Measurements from ENCODE around the gene GABRB2. TPM values are rescaled to one million over a fixed set of nuclear protein-coding genes. Genes with fewer than 3 reads are reported as not detected.
A peak's percentile ranks its signal among the peaks of the same experiment; 100 is the strongest.

Gene GABRB2
- total and polyA plus RNA-seq, 2 of the 13 experiments (the other 11 are each of a cell fraction or from before 2014, with no cell fraction given): 0.01 TPM; not detected in 1

GRCh38 chr5:161544350-161544765 lies 2.2 kb downstream of the GABRB2 start (continued):
- TF ChIP-seq SRSF4 (IDR thresholded peaks at IDR 0.05; ENCODE audit: low read depth, low read length, poor library complexity, severe bottlenecking) (no peak), STAG1 (CRISPR knock-in tag; IDR thresholded peaks at IDR 0.05) (peak; percentile 61), RAD21 (CRISPR knock-in tag; IDR thresholded peaks at IDR 0.05) (0 out of 2 replicates have a peak, but pooled peaks have one; percentile 27), MIER3 (CRISPR knock-in tag; IDR thresholded peaks at IDR 0.05; ENCODE audit: borderline replicate concordance) (no peak), KDM2A (CRISPR knock-in tag; IDR thresholded peaks at IDR 0.05; ENCODE audit: borderline replicate concordance, low read depth) (peak; percentile 27; the same call in 1 of the 2 replicates), ZNF329 (CRISPR knock-in tag; IDR thresholded peaks at IDR 0.05; ENCODE audit: low read depth) (no peak), ATF2 (CRISPR knock-in tag; IDR thresholded peaks at IDR 0.05) (no peak), THRA (CRISPR knock-in tag; IDR thresholded peaks at IDR 0.05; ENCODE audit: borderline replicate concordance) (no peak), ZNF441 (CRISPR knock-in tag; IDR thresholded peaks at IDR 0.05; ENCODE audit: borderline replicate concordance) (no peak), TARDBP (CRISPR knock-in tag; IDR thresholded peaks at IDR 0.05) (no peak), BHLHE40 (IDR thresholded peaks at IDR 0.05; ENCODE audit: low read length) (0 out of 2 replicates have a peak, but pooled peaks have one; percentile 15), PATZ1 (CRISPR knock-in tag; IDR thresholded peaks at IDR 0.05) (peak; percentile 64)
